RWPE2 (cell line): Measurements from ENCODE around the gene USP40.

Experiments
- ATAC-seq: fragments of 200-7000 bp; cut with Tn5 transposase; 3 replicates; pipeline ENCODE4 v1.9.1; 2021; ENCODE audit warnings: low read depth
- DNase-seq: peaks from one replicate; pipeline ENCODE4 v3.0.0-alpha.2; 2020; ENCODE audit warnings: low spot score
- H3K27ac ChIP-seq: fragments of 450-650 bp; 2 replicates; pipeline ENCODE4 v1.5.1; 2017; ENCODE audit warnings: mild to moderate bottlenecking; ENCODE audit not compliant: poor library complexity, severe bottlenecking
- H3K27me3 ChIP-seq: fragments of 250-450 bp; sonication (Bioruptor Pico); 2 replicates; pipeline ENCODE4 v1.5.1; 2021; ENCODE audit warnings: mild to moderate bottlenecking, moderate library complexity; ENCODE audit not compliant: insufficient read depth, poor library complexity, severe bottlenecking
- H3K36me3 ChIP-seq: fragments of 250-450 bp; sonication (Bioruptor Pico); 2 replicates; pipeline ENCODE4 v1.5.1; 2020; ENCODE audit warnings: low read depth, mild to moderate bottlenecking, moderate library complexity
- H3K4me1 ChIP-seq: fragments of 250-450 bp; sonication (Bioruptor Pico); 2 replicates; pipeline ENCODE4 v1.5.1; 2021; ENCODE audit warnings: mild to moderate bottlenecking, moderate library complexity; ENCODE audit not compliant: insufficient read depth, poor library complexity, severe bottlenecking
- H3K4me3 ChIP-seq: fragments of 250-450 bp; sonication (Bioruptor Pico); 2 replicates; pipeline ENCODE4 v1.5.1; 2021; ENCODE audit warnings: mild to moderate bottlenecking, moderate library complexity; ENCODE audit not compliant: severe bottlenecking
- H3K9me3 ChIP-seq: fragments of 250-450 bp; sonication (Bioruptor Pico); 2 replicates; pipeline ENCODE4 v1.5.1; 2021; ENCODE audit warnings: mild to moderate bottlenecking, moderate library complexity; ENCODE audit not compliant: severe bottlenecking
- CTCF ChIP-seq: fragments of 450-650 bp; IDR thresholded peaks from one replicate; pipeline ENCODE4 v1.5.1; 2017; ENCODE audit warnings: mild to moderate bottlenecking, moderate library complexity; ENCODE audit not compliant: poor library complexity, severe bottlenecking

Gene USP40

GRCh38 chr2:233460726-233461441, 105.7 kb downstream of the USP40 start:
- Histone ChIP-seq H3K36me3 (peaks cover 41% of the 10 kb centered on the region), H3K27ac (no peak overlapping the region), H3K4me3 (no peak overlapping the region), H3K27me3 (no peaks in the 10 kb centered on the region), H3K9me3 (no peaks in the 10 kb centered on the region), H3K4me1 (no peaks in the 10 kb centered on the region)
- no peak for TF ChIP-seq CTCF
- no peak for ATAC-seq
- DNase-seq: no peak

DNA sequence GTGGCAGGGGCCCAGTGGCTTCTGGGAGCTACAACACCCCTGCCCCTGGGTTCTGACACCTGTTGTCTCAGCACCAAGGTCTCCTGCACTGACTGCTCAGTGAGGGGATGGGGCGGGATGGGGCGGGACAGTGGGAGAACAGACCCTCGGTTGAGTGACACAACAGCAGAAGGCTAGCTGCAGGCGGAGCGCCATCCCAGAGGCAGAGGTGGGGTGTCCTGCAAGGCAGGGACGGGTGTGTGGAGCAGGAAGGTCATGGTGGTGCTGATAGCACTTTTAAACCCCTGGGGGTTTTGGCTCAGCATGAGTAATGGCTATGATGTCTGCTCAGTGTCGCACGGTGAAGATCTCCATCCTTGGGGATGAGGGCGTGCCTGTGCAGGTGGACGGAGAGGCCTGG, 107.2 kb downstream of the USP40 start:
- Histone ChIP-seq H3K4me3 (no peak overlapping the region), H3K27me3 (no peaks in the 10 kb centered on the region), H3K27ac (no peak overlapping the region), H3K36me3 (peaks cover 41% of the 10 kb centered on the region), H3K4me1 (no peaks in the 10 kb centered on the region), H3K9me3 (no peaks in the 10 kb centered on the region)
- ATAC-seq (no peak), DNase-seq (no peak)
- TF ChIP-seq CTCF: no peak

GRCh38 chr2:233458826-233459225, 107.8 kb downstream of the USP40 start:
- Histone ChIP-seq H3K27me3 (no peaks in the 10 kb centered on the region), H3K4me1 (no peaks in the 10 kb centered on the region), H3K4me3 (no peak overlapping the region), H3K36me3 (peaks cover 44% of the 10 kb centered on the region), H3K27ac (no peak overlapping the region), H3K9me3 (no peaks in the 10 kb centered on the region)
- DNase-seq (no peak), ATAC-seq (no peak)
- TF ChIP-seq CTCF: no peak

DNA sequence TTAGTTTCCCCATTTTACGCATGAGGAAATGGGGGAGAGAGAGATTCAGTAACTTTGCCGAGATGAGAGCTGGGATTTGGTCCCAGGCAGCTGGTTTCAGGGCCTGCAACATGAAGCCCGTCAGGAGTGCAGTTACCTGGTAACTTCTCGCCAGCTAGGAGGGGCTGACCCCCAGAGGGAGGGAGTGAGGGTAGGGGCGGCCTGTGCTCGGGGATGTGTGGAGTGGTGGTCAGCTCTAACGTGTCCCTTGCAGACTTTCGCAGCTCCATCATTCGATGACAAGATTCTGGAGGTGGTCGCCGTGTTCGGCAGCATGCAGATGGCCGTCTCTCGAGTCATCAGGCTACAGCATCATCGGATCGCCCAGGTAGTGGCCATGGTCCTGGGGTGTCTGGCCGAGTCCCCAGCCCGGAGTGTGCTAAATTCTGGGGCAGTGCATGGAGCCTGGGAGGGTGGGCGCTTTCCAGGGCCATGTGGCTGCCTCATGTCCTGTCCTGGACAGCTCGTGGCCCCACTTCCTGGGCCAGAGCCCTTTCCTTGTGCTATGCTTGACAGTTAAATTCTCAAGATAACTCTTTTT, 108.5 kb downstream of the USP40 start:
- ATAC-seq: no peak
- Histone ChIP-seq H3K9me3 (no peaks in the 10 kb centered on the region), H3K4me1 (no peaks in the 10 kb centered on the region), H3K36me3 (peaks cover 48% of the 10 kb centered on the region), H3K27ac (no peak overlapping the region), H3K4me3 (no peak overlapping the region), H3K27me3 (no peaks in the 10 kb centered on the region)
- DNase-seq: no peak
- no peak for TF ChIP-seq CTCF

DNA sequence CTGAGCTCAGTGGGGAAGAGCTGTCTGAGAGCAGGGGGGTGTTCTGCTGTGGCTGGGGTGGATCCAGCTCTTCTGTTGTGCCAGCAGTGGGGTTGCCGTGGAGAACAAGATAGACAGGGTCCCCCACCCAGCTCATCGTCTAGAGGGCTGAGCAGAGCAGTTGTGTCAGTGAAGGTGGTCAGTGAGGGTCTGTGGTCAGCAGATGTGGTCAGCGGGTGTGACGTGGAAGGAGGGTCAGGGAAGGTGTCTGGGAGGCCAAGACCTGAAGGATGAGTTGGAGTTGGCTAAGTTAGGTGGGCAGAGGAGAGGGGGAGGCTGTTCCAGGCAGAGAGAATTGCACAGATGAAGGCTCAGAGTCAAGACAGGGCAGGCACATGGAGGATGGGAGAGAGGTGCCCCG, 109.2 kb downstream of the USP40 start:
- Histone ChIP-seq H3K9me3 (no peaks in the 10 kb centered on the region), H3K36me3 (peaks cover 50% of the 10 kb centered on the region), H3K4me3 (no peak overlapping the region), H3K27me3 (no peaks in the 10 kb centered on the region), H3K27ac (no peak overlapping the region), H3K4me1 (no peaks in the 10 kb centered on the region)
- TF ChIP-seq CTCF: no peak
- no peak for ATAC-seq
- DNase-seq: no peak
